HEK293 (cell line): ENCODE measurements around the gene SCUBE3.

Source experiments
- CTCF ChIA-PET: fragments of 350-600 bp; formaldehyde crosslinking; extraction: SDS; loops from one replicate; lab custom pipeline; 2021; ENCODE audit warnings: antibody characterized with exemption; lab: Yijun Ruan, JAX
- POLR2A ChIA-PET: fragments of 300-600 bp; formaldehyde crosslinking; extraction: SDS; loops from one replicate; lab custom pipeline; 2020; ENCODE audit warnings: antibody characterized with exemption, inconsistent platforms; lab: Yijun Ruan, JAX
- H3K27ac ChIP-seq: fragments of 200-500 bp; sonication (Bioruptor generic); 2 replicates; pipeline ENCODE4 v1.5.1; 2014; ENCODE audit warnings: low read depth, low read length, control low read depth, inconsistent platforms; ENCODE audit errors: extremely low read depth
- H3K36me3 ChIP-seq, 2 experiments: fragments of 200-500 bp in 1 of 2; sonication (Bioruptor generic) in 1 of 2; 1 replicate in 1 of 2; 2 replicates in 1 of 2; pipeline ENCODE4 v1.5.1; 2014 to 2017; ENCODE audit warnings: inconsistent platforms in 2 of 2, low read length in 2 of 2; ENCODE audit not compliant: control insufficient read depth in 2 of 2, insufficient read depth in 1 of 2
- H3K4me1 ChIP-seq: fragments of 200-500 bp; sonication (Bioruptor generic); 2 replicates; pipeline ENCODE4 v1.5.1; 2014; ENCODE audit warnings: mild to moderate bottlenecking, low read length, inconsistent platforms; ENCODE audit not compliant: control insufficient read depth, insufficient read depth
- H3K4me3 ChIP-seq: 2 replicates; pipeline ENCODE4 v1.5.1; 2011; ENCODE audit warnings: low read depth, mild to moderate bottlenecking, control low read depth, low read length, moderate library complexity
- H3K9me3 ChIP-seq: fragments of 200-500 bp; sonication (Bioruptor generic); 2 replicates; pipeline ENCODE4 v1.5.1; 2014; ENCODE audit warnings: low read depth, low read length, inconsistent platforms; ENCODE audit not compliant: control insufficient read depth, insufficient read depth
- EGR2 ChIP-seq: fragments of 450-650 bp; formaldehyde crosslinking; IDR thresholded peaks from 2 replicates; pipeline ENCODE4 v1.5.1; 2016; ENCODE audit warnings: low read depth, missing biosample characterization, missing genetic modification characterization
- HOXA7 ChIP-seq: sonication (generic); formaldehyde crosslinking; IDR thresholded peaks from 2 replicates; pipeline ENCODE4 v1.8.1; 2022; ENCODE audit warnings: missing genetic modification reagents, borderline replicate concordance
- MZF1 ChIP-seq: fragments of 450-650 bp; formaldehyde crosslinking; IDR thresholded peaks from 2 replicates; pipeline ENCODE4 v1.5.1; 2017; ENCODE audit warnings: missing biosample characterization, missing genetic modification characterization, borderline replicate concordance
- RBAK ChIP-seq: fragments of 450-650 bp; formaldehyde crosslinking; IDR thresholded peaks from 2 replicates; pipeline ENCODE4 v1.5.1; 2016; ENCODE audit warnings: missing biosample characterization, missing genetic modification characterization
- SP2 ChIP-seq: fragments of 450-650 bp; formaldehyde crosslinking; IDR thresholded peaks from 2 replicates; pipeline ENCODE4 v1.5.1; 2016; ENCODE audit warnings: missing biosample characterization, missing genetic modification characterization
- ZBTB1 ChIP-seq: fragments of 450-650 bp; formaldehyde crosslinking; IDR thresholded peaks from 2 replicates; pipeline ENCODE4 v1.5.1; 2016; ENCODE audit warnings: missing biosample characterization, missing genetic modification characterization
- ZBTB7A ChIP-seq: fragments of 450-650 bp; formaldehyde crosslinking; IDR thresholded peaks from 2 replicates; pipeline ENCODE4 v1.5.1; 2016; ENCODE audit warnings: low read depth, missing biosample characterization, missing genetic modification characterization
- ZNF112 ChIP-seq: fragments of 450-650 bp; formaldehyde crosslinking; IDR thresholded peaks from 2 replicates; pipeline ENCODE4 v1.5.0; 2017; ENCODE audit warnings: missing biosample characterization, missing genetic modification characterization
- ZNF121 ChIP-seq: fragments of 450-650 bp; formaldehyde crosslinking; IDR thresholded peaks from 2 replicates; pipeline ENCODE4 v1.5.1; 2016; ENCODE audit warnings: missing biosample characterization, missing genetic modification characterization
- ZNF169 ChIP-seq: fragments of 450-650 bp; formaldehyde crosslinking; IDR thresholded peaks from 2 replicates; pipeline ENCODE4 v1.5.1; 2016; ENCODE audit warnings: missing biosample characterization, missing genetic modification characterization
- ZNF23 ChIP-seq: fragments of 450-650 bp; formaldehyde crosslinking; IDR thresholded peaks from 2 replicates; pipeline ENCODE4 v1.5.1; 2016; ENCODE audit warnings: missing biosample characterization, missing genetic modification characterization, borderline replicate concordance
- ZNF37A ChIP-seq: fragments of 450-650 bp; IDR thresholded peaks from 2 replicates; pipeline ENCODE4 v1.5.1; 2018; ENCODE audit warnings: missing biosample characterization, missing genetic modification characterization
- ZNF391 ChIP-seq: fragments of 450-650 bp; formaldehyde crosslinking; IDR thresholded peaks from 2 replicates; pipeline ENCODE4 v1.5.1; 2016; ENCODE audit warnings: low read depth, missing biosample characterization, missing genetic modification characterization, borderline replicate concordance
- ZNF423 ChIP-seq: fragments of 450-650 bp; formaldehyde crosslinking; IDR thresholded peaks from 2 replicates; pipeline ENCODE4 v1.5.1; 2016; ENCODE audit warnings: missing biosample characterization, missing genetic modification characterization
- ZNF433 ChIP-seq: fragments of 450-650 bp; formaldehyde crosslinking; IDR thresholded peaks from 2 replicates; pipeline ENCODE4 v1.5.1; 2016; ENCODE audit warnings: missing biosample characterization, missing genetic modification characterization, low read depth
- ZNF501 ChIP-seq: fragments of 450-650 bp; formaldehyde crosslinking; IDR thresholded peaks from 2 replicates; pipeline ENCODE4 v1.5.1; 2016; ENCODE audit warnings: missing biosample characterization, missing genetic modification characterization
- ZNF530 ChIP-seq: fragments of 450-650 bp; formaldehyde crosslinking; IDR thresholded peaks from 2 replicates; pipeline ENCODE4 v1.5.1; 2016; ENCODE audit warnings: low read depth, missing biosample characterization, missing genetic modification characterization
- ZNF785 ChIP-seq: fragments of 450-650 bp; formaldehyde crosslinking; IDR thresholded peaks from 2 replicates; pipeline ENCODE4 v1.5.1; 2016; ENCODE audit warnings: missing biosample characterization, missing genetic modification characterization
- ZSCAN23 ChIP-seq: fragments of 450-650 bp; formaldehyde crosslinking; IDR thresholded peaks from 2 replicates; pipeline ENCODE4 v1.5.1; 2016; ENCODE audit warnings: missing biosample characterization, missing genetic modification characterization
- TF ChIP-seq, protein P1 (sequence below): fragments of 450-650 bp; formaldehyde crosslinking; conservative IDR thresholded peaks from 2 replicates; pipeline ENCODE4 v1.5.1; 2016; ENCODE audit warnings: low read depth, missing biosample characterization, missing genetic modification characterization
- TF ChIP-seq, protein P2 (sequence below): fragments of 450-650 bp; formaldehyde crosslinking; conservative IDR thresholded peaks from 2 replicates; pipeline ENCODE4 v1.5.1; 2016; ENCODE audit warnings: low read depth, missing biosample characterization, missing genetic modification characterization

SCUBE3 gene

DNA sequence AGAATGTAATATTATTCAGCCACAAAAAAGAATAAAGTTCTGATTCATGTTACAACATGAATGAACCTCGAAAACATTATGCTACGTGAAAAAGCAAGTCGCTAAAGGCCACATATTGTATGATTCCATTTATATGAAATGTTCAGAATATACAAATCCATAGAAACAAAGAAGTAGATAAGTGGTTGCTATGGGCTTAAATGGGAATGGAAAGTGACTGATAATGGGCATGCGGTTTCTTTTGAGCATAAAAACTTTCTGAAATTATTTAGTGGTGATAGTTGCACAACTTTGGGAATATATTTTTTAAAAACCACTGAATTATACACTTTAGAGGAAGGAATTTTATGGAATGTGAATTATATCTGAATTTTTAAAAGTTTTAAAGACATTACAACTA, 39.3 kb upstream of the SCUBE3 start:
- H3K36me3 ChIP-seq: no peaks in the 10 kb centered on the region
- POLR2A ChIA-PET: no interaction called here
- no peak overlapping the region for H3K4me3 ChIP-seq
- CTCF ChIA-PET: interaction anchor here (0.6 to 1.9 kb wide), 3 partner anchors 35 to 524 kb away, joined by 3 to 5 read pairs (median 3); no protein-coding TSS in a partner anchor
- no peak overlapping the region for H3K27ac ChIP-seq
- no peak for TF ChIP-seq MZF1
- TF ChIP-seq EGR2 (tag by site-specific recombination): no peak
- no peak for TF ChIP-seq ZNF423 (tag by site-specific recombination)
- no peak for TF ChIP-seq ZNF112 (tag by site-specific recombination)
- TF ChIP-seq ZSCAN23 (tag by site-specific recombination): no peak
- no peak for TF ChIP-seq ZBTB1 (tag by site-specific recombination)
- TF ChIP-seq HOXA7 (CRISPR knock-in tag): no peak
- no peak for TF ChIP-seq ZBTB7A (tag by site-specific recombination)
- TF ChIP-seq RBAK (tag by site-specific recombination): no peak
- no peak for TF ChIP-seq ZNF169 (tag by site-specific recombination)
- no peaks in the 10 kb centered on the region for H3K9me3 ChIP-seq
- H3K4me1 ChIP-seq: no peaks in the 10 kb centered on the region

DNA sequence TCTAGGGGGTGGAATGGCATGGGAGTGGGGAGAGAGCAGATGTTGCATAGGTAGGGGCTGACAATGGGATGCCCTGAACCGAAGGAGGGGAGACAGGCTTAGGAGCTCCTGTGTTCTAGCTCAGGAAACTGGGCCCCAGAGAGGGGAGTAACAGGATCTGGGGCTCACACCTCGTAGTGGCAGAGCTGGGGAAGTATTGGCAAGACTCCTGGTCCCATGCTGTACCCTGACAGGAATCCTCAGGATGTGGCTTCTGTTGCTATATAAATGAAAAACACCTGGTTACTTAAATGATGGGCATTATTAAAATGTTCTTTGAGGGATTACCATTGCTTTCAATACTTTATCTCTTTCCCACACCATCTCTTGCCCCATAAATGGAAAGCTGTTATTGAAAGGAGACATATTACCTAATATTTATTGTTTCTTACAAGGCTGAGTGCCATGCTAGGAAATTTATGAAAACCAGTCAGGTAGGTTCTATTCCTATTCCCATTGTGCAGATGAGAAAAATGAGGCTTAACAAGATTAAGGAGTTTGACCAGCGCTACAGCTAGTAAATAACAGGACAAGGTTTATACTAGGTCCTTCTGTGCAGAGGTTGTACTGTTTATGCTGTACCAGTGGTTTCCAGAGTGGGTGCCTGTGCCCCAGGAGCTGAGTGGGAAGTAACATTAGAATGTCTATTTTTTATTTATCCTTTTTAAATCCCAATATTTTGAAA, 37.3 kb upstream of the SCUBE3 start:
- H3K27ac ChIP-seq: no peak overlapping the region
- ChIA-PET CTCF (interaction anchor here (1.3 to 1.6 kb wide), 2 partner anchors 30 to 66 kb away, joined by 3 to 5 read pairs; no protein-coding TSS in a partner anchor), POLR2A (interaction anchor here (0.6 kb wide), 1 partner anchor 134 kb away, joined by 3 read pairs; no protein-coding TSS in a partner anchor)
- H3K4me1 ChIP-seq: peaks cover 4% of the 10 kb centered on the region
- no peaks in the 10 kb centered on the region for H3K36me3 ChIP-seq
- no peak overlapping the region for H3K4me3 ChIP-seq
- no peaks in the 10 kb centered on the region for H3K9me3 ChIP-seq
- TF ChIP-seq, protein P1, sequence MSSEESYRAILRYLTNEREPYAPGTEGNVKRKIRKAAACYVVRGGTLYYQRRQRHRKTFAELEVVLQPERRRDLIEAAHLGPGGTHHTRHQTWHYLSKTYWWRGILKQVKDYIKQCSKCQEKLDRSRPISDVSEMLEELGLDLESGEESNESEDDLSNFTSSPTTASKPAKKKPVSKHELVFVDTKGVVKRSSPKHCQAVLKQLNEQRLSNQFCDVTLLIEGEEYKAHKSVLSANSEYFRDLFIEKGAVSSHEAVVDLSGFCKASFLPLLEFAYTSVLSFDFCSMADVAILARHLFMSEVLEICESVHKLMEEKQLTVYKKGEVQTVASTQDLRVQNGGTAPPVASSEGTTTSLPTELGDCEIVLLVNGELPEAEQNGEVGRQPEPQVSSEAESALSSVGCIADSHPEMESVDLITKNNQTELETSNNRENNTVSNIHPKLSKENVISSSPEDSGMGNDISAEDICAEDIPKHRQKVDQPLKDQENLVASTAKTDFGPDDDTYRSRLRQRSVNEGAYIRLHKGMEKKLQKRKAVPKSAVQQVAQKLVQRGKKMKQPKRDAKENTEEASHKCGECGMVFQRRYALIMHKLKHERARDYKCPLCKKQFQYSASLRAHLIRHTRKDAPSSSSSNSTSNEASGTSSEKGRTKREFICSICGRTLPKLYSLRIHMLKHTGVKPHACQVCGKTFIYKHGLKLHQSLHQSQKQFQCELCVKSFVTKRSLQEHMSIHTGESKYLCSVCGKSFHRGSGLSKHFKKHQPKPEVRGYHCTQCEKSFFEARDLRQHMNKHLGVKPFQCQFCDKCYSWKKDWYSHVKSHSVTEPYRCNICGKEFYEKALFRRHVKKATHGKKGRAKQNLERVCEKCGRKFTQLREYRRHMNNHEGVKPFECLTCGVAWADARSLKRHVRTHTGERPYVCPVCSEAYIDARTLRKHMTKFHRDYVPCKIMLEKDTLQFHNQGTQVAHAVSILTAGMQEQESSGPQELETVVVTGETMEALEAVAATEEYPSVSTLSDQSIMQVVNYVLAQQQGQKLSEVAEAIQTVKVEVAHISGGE: no peak
- TF ChIP-seq ZNF785 (tag by site-specific recombination) (no peak), ZNF23 (tag by site-specific recombination) (no peak), ZNF530 (tag by site-specific recombination) (no peak), ZNF391 (tag by site-specific recombination) (no peak), SP2 (tag by site-specific recombination) (no peak), ZNF433 (tag by site-specific recombination) (no peak), ZNF37A (no peak), ZNF501 (no peak), ZNF121 (no peak)
- TF ChIP-seq, protein P2, sequence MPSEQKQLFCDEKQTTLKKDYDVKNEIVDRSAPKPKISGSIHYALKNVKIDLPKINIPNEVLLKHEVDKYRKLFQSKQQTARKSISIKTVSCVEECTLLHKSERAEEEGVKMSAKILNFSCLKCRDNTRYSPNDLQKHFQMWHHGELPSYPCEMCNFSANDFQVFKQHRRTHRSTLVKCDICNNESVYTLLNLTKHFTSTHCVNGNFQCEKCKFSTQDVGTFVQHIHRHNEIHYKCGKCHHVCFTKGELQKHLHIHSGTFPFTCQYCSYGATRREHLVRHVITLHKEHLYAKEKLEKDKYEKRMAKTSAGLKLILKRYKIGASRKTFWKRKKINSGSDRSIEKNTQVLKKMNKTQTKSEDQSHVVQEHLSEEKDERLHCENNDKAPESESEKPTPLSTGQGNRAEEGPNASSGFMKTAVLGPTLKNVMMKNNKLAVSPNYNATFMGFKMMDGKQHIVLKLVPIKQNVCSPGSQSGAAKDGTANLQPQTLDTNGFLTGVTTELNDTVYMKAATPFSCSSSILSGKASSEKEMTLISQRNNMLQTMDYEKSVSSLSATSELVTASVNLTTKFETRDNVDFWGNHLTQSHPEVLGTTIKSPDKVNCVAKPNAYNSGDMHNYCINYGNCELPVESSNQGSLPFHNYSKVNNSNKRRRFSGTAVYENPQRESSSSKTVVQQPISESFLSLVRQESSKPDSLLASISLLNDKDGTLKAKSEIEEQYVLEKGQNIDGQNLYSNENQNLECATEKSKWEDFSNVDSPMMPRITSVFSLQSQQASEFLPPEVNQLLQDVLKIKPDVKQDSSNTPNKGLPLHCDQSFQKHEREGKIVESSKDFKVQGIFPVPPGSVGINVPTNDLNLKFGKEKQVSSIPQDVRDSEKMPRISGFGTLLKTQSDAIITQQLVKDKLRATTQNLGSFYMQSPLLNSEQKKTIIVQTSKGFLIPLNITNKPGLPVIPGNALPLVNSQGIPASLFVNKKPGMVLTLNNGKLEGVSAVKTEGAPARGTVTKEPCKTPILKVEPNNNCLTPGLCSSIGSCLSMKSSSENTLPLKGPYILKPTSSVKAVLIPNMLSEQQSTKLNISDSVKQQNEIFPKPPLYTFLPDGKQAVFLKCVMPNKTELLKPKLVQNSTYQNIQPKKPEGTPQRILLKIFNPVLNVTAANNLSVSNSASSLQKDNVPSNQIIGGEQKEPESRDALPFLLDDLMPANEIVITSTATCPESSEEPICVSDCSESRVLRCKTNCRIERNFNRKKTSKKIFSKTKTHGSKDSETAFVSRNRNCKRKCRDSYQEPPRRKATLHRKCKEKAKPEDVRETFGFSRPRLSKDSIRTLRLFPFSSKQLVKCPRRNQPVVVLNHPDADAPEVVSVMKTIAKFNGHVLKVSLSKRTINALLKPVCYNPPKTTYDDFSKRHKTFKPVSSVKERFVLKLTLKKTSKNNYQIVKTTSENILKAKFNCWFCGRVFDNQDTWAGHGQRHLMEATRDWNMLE: no peak
